ENCODE data around the gene STX11.
"Not testable (repeated sequence)": the region's sequence is repeated elsewhere in the genome, so short reads cannot be mapped to it uniquely, and the experiment has no call there.

STX11 gene

GRCh38 chr6:144123421-144123820, 26.9 kb upstream of the STX11 start:
- 87 to 90% methylated on average over 2 of the region's 2 CpGs for WGBS, 2 experiments
- H3K4me3 ChIP-seq (ENCODE audit: insufficient read depth, low read depth, low read length), result no peak overlapping the region

GRCh38 chr6:144123836-144124235, 26.5 kb upstream of the STX11 start:
- 88 to 100% methylated on average over 1 of the region's 2 CpGs for WGBS, 2 experiments
- Histone ChIP-seq H3K9me3 (ENCODE audit: control insufficient read depth, low read length) (no peaks in the 10 kb centered on the region), H3K36me3 (ENCODE audit: control insufficient read depth, insufficient read depth, low read length) (no peaks in the 10 kb centered on the region), H3K27ac (ENCODE audit: insufficient read depth, low read depth, low read length, poor library complexity, severe bottlenecking) (no peak overlapping the region), H3K27me3 (ENCODE audit: control insufficient read depth, insufficient read depth, low read length, poor library complexity, severe bottlenecking) (no peaks in the 10 kb centered on the region), H3K4me1 (ENCODE audit: control insufficient read depth, insufficient read depth, low read length) (no peaks in the 10 kb centered on the region), H3K4me3 (ENCODE audit: insufficient read depth, low read depth, low read length) (no peak overlapping the region)

More at GRCh38 chr6:144123421-144123820, 26.9 kb upstream of the STX11 start:
- Histone ChIP-seq H3K27ac (ENCODE audit: insufficient read depth, low read depth, low read length, poor library complexity, severe bottlenecking) (no peak overlapping the region), H3K9me3 (ENCODE audit: control insufficient read depth, low read length) (no peaks in the 10 kb centered on the region), H3K36me3 (ENCODE audit: control insufficient read depth, insufficient read depth, low read length) (no peaks in the 10 kb centered on the region), H3K27me3 (ENCODE audit: control insufficient read depth, insufficient read depth, low read length, poor library complexity, severe bottlenecking) (no peaks in the 10 kb centered on the region), H3K4me1 (ENCODE audit: control insufficient read depth, insufficient read depth, low read length) (no peaks in the 10 kb centered on the region)

GRCh38 chr6:144127097-144127496, 23.2 kb upstream of the STX11 start:
- Histone ChIP-seq H3K4me1 (ENCODE audit: control insufficient read depth, insufficient read depth, low read length) (no peaks in the 10 kb centered on the region), H3K27me3 (ENCODE audit: control insufficient read depth, insufficient read depth, low read length, poor library complexity, severe bottlenecking) (no peaks in the 10 kb centered on the region), H3K27ac (ENCODE audit: insufficient read depth, low read depth, low read length, poor library complexity, severe bottlenecking) (no peak overlapping the region), H3K36me3 (ENCODE audit: control insufficient read depth, insufficient read depth, low read length) (no peaks in the 10 kb centered on the region), H3K4me3 (ENCODE audit: insufficient read depth, low read depth, low read length) (no peak overlapping the region), H3K9me3 (ENCODE audit: control insufficient read depth, low read length) (no peaks in the 10 kb centered on the region)
- WGBS, 2 experiments, result 83 to 89% methylated on average over 6 of the region's 6 CpGs

GRCh38 chr6:144129469-144129868, 20.8 kb upstream of the STX11 start:
- WGBS, 2 experiments, result 90 to 93% methylated on average over 6 of the region's 6 CpGs
- H3K4me3 ChIP-seq (ENCODE audit: insufficient read depth, low read depth, low read length), result no peak overlapping the region
- H3K27me3 ChIP-seq (ENCODE audit: control insufficient read depth, insufficient read depth, low read length, poor library complexity, severe bottlenecking), result no peaks in the 10 kb centered on the region
- H3K27ac ChIP-seq (ENCODE audit: insufficient read depth, low read depth, low read length, poor library complexity, severe bottlenecking), result no peak overlapping the region
- no peaks in the 10 kb centered on the region for H3K4me1 ChIP-seq (ENCODE audit: control insufficient read depth, insufficient read depth, low read length)
- no peaks in the 10 kb centered on the region for H3K36me3 ChIP-seq (ENCODE audit: control insufficient read depth, insufficient read depth, low read length)
- no peaks in the 10 kb centered on the region for H3K9me3 ChIP-seq (ENCODE audit: control insufficient read depth, low read length)

- Histone ChIP-seq H3K9me3 (ENCODE audit: control insufficient read depth, low read length) (no peaks in the 10 kb centered on the region), H3K4me1 (ENCODE audit: control insufficient read depth, insufficient read depth, low read length) (no peaks in the 10 kb centered on the region), H3K36me3 (ENCODE audit: control insufficient read depth, insufficient read depth, low read length) (no peaks in the 10 kb centered on the region), H3K4me3 (ENCODE audit: insufficient read depth, low read depth, low read length) (no peak overlapping the region), H3K27ac (ENCODE audit: insufficient read depth, low read depth, low read length, poor library complexity, severe bottlenecking) (no peak overlapping the region), H3K27me3 (ENCODE audit: control insufficient read depth, insufficient read depth, low read length, poor library complexity, severe bottlenecking) (no peaks in the 10 kb centered on the region)
- 100% methylated on average over 1 of the region's 1 CpG; no CpG with 5 or more reads in 1 of the 2 experiments for WGBS, 2 experiments
Measured at GRCh38 chr6:144131248-144131709, 19.0 kb upstream of the STX11 start.

- H3K27me3 ChIP-seq (ENCODE audit: control insufficient read depth, insufficient read depth, low read length, poor library complexity, severe bottlenecking); H3K4me1 ChIP-seq (ENCODE audit: control insufficient read depth, insufficient read depth, low read length); H3K27ac ChIP-seq (ENCODE audit: insufficient read depth, low read depth, low read length, poor library complexity, severe bottlenecking); H3K9me3 ChIP-seq (ENCODE audit: control insufficient read depth, low read length); H3K36me3 ChIP-seq (ENCODE audit: control insufficient read depth, insufficient read depth, low read length); H3K4me3 ChIP-seq (ENCODE audit: insufficient read depth, low read depth, low read length): not testable (repeated sequence)
Measured at GRCh38 chr6:144132167-144132690, 18.1 kb upstream of the STX11 start.

GRCh38 chr6:144133225-144133821, 17.0 kb upstream of the STX11 start:
- H3K27me3 ChIP-seq (ENCODE audit: control insufficient read depth, insufficient read depth, low read length, poor library complexity, severe bottlenecking), result no peaks in the 10 kb centered on the region
- H3K27ac ChIP-seq (ENCODE audit: insufficient read depth, low read depth, low read length, poor library complexity, severe bottlenecking), result no peak overlapping the region
- 92 to 94% methylated on average over 5 of the region's 5 CpGs for WGBS, 2 experiments
- H3K4me3 ChIP-seq (ENCODE audit: insufficient read depth, low read depth, low read length), result no peak overlapping the region
- no peaks in the 10 kb centered on the region for H3K36me3 ChIP-seq (ENCODE audit: control insufficient read depth, insufficient read depth, low read length)
- no peaks in the 10 kb centered on the region for H3K4me1 ChIP-seq (ENCODE audit: control insufficient read depth, insufficient read depth, low read length)
- no peaks in the 10 kb centered on the region for H3K9me3 ChIP-seq (ENCODE audit: control insufficient read depth, low read length)

- H3K4me1 ChIP-seq (ENCODE audit: control insufficient read depth, insufficient read depth, low read length), result no peaks in the 10 kb centered on the region
- H3K4me3 ChIP-seq (ENCODE audit: insufficient read depth, low read depth, low read length), result no peak overlapping the region
- no peaks in the 10 kb centered on the region for H3K36me3 ChIP-seq (ENCODE audit: control insufficient read depth, insufficient read depth, low read length)
- H3K27me3 ChIP-seq (ENCODE audit: control insufficient read depth, insufficient read depth, low read length, poor library complexity, severe bottlenecking), result no peaks in the 10 kb centered on the region
- H3K9me3 ChIP-seq (ENCODE audit: control insufficient read depth, low read length), result no peaks in the 10 kb centered on the region
- WGBS, 2 experiments, result 88 to 100% methylated on average over 1 to 2 of the region's 2 CpGs
- H3K27ac ChIP-seq (ENCODE audit: insufficient read depth, low read depth, low read length, poor library complexity, severe bottlenecking), result no peak overlapping the region
Measured at GRCh38 chr6:144134176-144134575, 16.1 kb upstream of the STX11 start.

GRCh38 chr6:144134737-144135136, 15.6 kb upstream of the STX11 start:
- WGBS, 2 experiments, result 66 to 75% methylated on average over 2 of the region's 2 CpGs
- Histone ChIP-seq H3K36me3 (ENCODE audit: control insufficient read depth, insufficient read depth, low read length) (no peaks in the 10 kb centered on the region), H3K27ac (ENCODE audit: insufficient read depth, low read depth, low read length, poor library complexity, severe bottlenecking) (no peak overlapping the region)

GRCh38 chr6:144138542-144138941, 11.8 kb upstream of the STX11 start:
- Histone ChIP-seq H3K27ac (ENCODE audit: insufficient read depth, low read depth, low read length, poor library complexity, severe bottlenecking) (no peak overlapping the region), H3K4me1 (ENCODE audit: control insufficient read depth, insufficient read depth, low read length) (no peaks in the 10 kb centered on the region), H3K4me3 (ENCODE audit: insufficient read depth, low read depth, low read length) (no peak overlapping the region), H3K36me3 (ENCODE audit: control insufficient read depth, insufficient read depth, low read length) (no peaks in the 10 kb centered on the region), H3K27me3 (ENCODE audit: control insufficient read depth, insufficient read depth, low read length, poor library complexity, severe bottlenecking) (no peaks in the 10 kb centered on the region), H3K9me3 (ENCODE audit: control insufficient read depth, low read length) (no peaks in the 10 kb centered on the region)
- 89% methylated on average over 3 to 4 of the region's 4 CpGs for WGBS, 2 experiments

More at GRCh38 chr6:144134737-144135136, 15.6 kb upstream of the STX11 start:
- Histone ChIP-seq H3K27me3 (ENCODE audit: control insufficient read depth, insufficient read depth, low read length, poor library complexity, severe bottlenecking) (no peaks in the 10 kb centered on the region), H3K4me1 (ENCODE audit: control insufficient read depth, insufficient read depth, low read length) (no peaks in the 10 kb centered on the region), H3K4me3 (ENCODE audit: insufficient read depth, low read depth, low read length) (no peak overlapping the region), H3K9me3 (ENCODE audit: control insufficient read depth, low read length) (no peaks in the 10 kb centered on the region)

Measured in ectodermal cell (in vitro differentiated cells).